Stimulated activated CD4-positive, alpha-beta T cell treated with anti-CD3 and anti-CD28 coated beads, Interleukin-12 subunit alpha, Interleukin-12 subunit beta, amount 100 ng/mL, for 4 hours (primary cell): ENCODE measurements around the gene ROMO1.
"Not testable (repeated sequence)": the region's sequence is repeated elsewhere in the genome, so short reads cannot be mapped to it uniquely, and the experiment has no call there.

ENCODE experiments used
- DNase-seq: peaks from one replicate; pipeline ENCODE4 v3.0.0-alpha.2; 2020

ROMO1 gene

DNA sequence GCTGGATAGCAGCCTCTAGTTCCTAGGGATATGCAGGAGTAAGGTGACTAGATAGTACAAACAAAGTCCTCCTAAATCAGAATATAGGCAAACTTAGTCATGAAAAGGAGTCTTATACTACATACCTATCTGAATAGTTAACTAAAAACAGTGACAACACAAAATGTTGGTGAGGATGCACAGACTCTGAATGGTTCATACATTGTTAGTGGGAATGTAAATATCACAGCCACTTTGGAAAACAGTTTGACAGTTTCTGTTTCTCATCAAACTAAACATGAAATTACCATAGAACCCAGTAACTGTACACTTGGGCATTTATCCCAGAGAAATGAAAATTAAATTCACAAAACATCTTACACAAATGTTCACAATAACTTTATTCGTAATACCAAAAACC is 17.2 kb upstream of the ROMO1 start:
- no peak for DNase-seq

DNA sequence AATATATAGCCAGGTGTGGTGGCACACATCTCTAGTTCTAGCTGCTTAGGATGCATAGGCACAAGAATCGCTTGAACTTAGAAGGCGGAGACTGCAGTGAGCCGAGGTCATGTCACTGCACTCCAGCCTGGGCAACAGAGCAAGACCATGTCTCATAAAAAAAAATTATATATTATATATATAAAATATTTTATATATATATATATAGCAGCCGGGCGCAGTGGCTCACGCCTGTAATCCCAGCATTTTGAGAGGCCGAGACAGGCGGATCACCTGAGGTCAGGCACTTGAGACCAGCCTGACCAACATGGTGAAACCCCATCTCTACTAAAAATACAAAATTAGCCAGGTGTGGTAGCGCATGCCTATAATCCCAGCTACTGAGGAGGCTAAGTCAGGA is 13.8 kb upstream of the ROMO1 start:
- DNase-seq = not testable (repeated sequence)

DNA sequence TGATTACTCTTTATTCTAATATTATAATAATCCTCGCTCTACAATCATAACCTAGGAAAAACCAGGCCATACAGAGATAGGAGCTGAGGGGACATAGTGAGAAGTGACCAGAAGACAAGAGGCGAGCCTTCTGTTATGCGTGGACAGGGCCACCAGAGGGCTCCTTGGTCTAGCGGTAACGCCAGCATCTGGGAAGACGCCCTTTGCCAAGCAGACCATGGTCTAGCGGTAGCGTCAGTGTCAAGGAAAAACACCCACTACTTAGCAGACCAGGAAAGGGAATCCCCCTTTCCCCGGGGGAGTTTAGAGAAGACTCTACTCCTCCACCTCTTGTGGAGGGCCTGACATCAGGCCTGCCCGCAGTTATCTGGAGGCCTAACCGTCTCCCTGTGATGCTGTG is 12.3 kb upstream of the ROMO1 start:
- not testable (repeated sequence) for DNase-seq

DNA sequence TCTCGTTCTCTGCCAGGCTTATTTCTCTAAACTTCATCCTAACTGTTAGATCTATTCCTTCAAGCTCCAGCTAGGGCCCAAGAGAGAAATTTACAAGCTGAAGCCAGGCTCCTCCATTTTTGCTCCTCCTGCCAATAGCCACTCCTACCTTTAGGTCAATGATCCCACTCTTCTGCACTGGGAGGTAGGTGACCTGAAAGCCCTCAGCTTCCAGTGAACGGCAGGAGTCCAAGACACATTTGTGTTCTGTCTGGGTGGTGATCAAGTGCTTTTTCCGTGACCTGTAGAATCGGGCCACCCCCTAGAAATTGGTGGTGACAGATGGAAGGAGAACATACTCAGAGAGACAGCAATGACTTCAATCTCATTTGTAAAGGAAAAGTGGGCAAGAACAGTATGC is 8.9 kb upstream of the ROMO1 start:
- no peak for DNase-seq

DNA sequence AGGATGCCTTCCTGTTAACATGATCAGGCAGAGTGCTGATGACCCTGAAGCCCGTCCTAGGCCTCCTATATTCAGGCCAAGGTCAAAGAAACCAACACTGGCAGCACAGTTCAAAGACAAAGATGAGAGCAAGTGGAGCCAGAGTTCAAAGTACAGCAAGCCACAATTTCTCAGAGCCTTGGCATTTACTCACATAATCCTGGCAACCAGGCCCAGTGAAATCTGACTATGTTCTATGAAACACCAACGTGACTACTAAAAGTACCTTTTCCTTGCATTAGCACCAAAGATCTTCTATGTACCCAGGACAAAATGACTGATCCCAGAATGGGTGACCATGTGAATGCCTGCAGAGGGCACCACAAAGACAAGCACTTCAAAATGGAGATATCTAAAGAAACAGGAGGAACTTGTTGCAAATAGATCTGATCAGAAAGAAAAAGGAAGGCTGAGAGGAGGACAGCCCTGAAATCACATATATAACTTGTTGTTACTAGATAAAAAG is 3.9 kb upstream of the ROMO1 start:
- DNase-seq = no peak

DNA sequence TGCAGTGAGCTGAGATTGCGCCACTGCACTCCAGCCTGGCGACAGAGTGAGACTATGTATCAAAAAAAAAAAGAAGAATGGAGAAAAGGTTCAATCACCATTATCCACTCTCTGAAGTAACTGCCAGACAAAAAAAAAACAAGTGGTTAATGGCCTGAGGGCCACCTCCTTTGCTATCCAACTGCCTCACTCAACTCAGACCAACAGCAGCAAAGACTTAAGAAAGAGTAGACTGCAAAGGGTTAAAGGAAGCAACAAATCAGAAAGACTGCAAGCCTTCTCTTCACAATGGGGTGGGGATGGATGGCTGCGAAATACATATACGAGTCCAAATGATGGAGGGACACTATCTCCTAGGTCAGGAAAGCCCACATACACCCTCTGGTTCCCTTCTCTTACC is 3.2 kb upstream of the ROMO1 start:
- DNase-seq = no peak

DNA sequence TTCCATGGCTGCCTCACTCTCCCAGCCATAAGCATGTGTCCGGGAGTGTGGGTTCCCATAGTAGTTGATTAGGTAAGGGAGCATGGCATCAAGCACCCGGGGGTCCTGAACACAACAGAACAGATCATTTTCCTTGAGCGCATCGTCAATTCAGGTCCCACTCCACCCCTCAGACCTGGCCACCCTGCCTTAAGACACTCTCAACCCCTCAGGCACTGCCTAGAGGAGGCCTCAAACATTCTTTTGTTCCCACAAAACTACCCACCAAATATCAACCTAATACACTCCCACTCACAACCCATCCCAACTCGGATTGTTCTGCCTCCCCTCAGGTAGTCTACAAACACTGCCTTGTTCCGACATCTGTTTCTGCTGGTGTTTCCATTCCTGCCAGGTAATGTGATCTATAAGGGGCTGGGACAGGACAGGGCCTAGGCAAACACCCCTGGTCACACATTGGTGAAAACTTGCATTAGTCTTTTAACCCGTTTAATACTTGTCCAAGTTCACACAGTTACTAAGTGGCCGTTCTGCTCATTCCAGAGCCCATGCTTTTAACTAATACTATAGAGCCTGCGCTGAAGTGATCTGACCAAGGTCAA is 1.4 kb upstream of the ROMO1 start:
- no peak for DNase-seq

DNA sequence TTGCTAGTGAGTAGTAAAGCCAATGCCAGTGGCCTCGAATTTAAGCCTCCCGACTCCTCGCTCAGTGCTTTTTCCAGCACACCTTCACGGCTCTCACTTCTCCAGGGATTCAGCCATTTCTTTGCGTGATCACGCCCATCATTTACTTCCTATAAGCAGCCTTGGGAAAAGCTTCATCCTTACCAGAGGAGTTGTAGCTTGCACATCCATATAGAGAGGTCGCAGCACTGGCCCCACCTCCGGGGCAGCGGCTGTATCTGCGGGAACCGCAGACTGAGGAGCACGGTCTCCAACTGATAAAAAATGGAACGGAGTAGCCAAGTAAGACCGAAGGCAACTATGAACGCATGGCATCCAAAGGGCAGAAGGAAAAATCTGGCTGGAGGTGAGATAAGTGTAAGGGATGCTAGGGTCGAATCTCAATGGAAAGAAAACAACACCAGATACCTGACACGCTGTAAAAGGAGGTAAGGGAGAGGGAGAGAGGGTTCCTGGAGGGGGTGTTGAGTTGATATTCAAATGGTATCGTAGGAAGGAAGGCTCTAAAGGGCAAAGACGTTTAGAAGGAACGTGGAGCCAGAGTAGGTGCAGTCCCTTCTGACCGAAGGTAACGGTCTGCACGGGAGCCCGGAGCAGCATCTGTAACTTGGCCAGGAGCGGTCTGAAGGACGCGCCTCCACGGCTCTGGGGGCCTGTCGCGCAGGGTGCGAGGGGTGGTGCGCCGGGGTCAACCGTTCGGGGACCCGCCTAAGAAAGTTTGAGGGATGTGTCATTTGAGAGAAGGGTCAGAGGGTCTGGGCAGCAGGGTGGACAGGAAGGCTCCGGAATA is 693 bp upstream of the ROMO1 start:
- DNase-seq = no peak

DNA sequence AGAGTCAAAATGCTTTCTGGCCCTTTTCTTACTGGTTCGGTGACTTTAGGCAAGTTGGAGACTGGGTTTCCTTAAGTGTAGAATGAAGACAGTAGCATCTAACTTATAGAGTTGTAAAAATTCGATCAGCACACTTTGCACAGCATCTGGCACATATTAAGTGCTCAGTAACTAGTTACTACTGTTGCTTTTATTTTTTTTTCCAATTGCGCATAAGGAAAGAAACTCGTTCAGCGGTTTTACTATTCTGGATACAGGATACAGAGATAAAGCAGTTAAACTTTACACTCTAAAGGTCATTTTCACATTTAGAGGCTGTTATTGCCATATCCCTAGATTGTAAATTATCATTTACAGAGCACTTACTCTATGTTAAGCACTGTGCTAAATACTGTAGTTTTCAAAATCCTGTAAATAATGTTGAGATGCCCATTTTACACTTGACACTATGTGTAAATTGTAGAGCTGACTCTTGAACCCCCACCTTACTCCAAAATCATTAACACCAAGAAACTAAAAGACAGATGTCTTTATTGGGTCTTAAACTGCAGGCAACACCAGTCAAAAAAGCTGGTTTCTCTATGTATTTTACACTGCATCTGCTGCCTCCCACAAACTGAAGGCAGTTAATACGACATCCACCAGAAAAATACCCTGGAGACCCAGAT is 886 bp downstream of the ROMO1 start:
- no peak for DNase-seq

DNA sequence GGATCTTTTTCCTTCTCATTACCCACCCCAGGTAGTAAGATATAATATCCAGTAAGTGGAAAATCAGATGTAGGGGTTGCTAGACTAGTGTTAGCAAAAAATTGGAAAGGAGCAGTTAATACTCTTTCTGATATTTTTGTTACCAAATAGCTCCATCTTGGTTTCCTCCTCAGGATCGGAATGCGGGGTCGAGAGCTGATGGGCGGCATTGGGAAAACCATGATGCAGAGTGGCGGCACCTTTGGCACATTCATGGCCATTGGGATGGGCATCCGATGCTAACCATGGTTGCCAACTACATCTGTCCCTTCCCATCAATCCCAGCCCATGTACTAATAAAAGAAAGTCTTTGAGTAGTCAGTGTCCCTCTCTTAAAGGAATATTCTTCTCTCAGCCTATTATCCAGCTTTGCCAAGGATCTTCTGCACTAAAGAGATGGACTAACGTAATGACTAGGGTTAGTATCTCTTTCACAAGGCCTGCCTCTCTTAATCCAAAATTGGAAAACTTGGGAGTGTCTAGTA is 1.5 kb downstream of the ROMO1 start:
- DNase-seq = no peak

DNA sequence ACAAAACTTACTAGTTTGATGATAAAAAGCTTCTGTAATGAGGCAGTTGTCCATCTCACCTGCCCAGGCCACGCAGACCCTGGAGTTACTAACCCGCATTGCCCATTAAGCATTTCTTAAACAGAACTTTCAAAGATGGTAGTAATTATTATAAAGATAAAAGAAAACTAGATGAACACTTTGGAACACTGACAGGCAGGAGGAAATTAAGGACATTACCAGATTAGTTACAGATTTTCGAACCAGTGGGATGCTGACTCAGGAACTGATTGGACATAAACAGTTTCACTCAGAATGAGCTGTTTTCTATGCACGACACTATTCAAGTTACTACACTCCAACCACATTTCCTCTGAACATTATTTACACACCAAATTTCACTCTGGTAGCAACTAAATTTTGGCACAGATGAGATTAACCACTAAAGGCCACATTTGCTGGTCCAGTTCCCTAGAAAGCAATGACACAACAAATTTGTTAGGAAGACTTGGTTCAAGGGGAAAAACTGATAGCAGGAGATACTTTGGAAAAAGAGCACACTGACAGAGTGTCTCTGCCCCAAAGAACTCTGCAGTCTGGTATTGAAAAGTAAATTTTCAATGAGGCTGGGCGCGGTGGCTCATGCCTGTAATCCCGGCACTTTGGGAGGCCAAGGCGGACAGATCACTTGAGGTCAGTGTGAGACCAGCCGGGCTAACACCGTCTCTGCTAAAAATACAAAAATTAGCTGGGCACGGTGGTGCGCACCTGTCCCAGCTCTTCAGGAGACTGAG is 3.0 kb downstream of the ROMO1 start:
- no peak for DNase-seq

DNA sequence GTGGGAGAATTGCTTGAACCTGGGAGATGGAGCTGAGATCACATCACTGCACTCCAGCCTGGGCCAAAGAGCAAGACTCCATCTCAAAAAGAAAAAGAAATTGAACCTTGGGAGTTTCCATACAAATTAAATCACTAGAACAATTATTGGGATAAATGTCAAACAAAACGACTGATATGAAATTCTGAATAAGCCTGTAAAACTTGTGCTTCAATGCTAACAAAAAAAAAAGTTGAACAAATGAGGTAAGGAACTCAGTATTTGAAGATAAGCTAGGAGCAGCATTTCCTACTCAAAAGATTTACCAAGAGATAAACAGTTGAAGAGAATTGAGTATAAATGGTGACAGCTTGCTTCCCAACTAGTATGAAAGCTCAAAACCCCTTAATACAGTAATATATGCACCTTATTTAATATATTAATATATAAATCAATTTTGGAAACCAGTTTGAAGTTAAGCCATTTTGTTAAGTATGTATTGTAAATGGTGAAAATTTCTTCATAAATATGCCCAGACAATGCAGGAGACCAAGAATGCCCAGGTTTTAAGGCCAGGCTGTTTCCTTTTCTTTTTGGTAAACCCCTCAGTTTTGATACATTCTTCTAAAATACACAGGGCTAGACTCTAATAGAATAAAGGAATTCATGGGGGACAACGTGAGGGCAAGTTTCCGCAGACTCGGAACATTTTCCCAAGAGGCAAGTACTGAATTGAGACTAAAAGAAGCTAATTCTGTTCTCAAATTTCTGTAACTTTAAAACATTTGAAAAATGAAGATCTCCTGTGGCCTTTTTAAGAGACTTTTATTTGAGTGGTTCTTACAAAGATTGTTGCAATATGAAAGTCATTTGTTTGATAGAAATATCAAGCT is 3.9 kb downstream of the ROMO1 start:
- no peak for DNase-seq

DNA sequence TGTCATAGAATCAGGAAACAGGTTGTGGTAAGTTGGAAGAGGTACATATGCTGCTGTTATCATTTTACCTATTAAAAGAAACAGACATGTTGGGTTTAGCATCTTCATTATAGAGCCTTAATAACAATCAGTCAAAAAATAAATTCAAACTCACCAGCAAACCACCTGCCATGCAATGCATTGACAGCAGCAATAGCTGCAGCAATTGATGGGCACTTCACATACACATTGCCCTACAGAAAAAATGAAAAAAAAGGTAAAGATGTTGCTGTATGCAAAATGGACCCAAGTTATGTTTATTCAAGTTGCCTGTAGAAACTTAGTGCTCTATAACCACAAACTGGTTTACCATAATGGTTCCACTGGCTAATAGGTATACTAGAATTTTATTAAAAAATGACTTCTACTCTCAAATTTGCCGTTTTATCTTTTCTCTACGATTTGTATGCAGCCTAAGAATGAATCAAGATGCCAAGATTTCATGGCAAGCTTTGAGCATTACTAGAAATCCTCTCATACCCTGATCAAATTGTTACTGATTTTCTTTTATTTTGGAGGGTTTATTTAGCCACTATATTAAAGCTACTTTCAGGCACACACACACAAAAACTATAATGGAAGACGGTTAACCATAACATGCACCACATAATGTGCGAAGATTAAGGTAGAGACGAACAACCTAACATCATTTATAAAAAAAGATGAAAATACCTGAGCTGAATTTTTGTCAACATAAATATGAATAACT is 5.5 kb downstream of the ROMO1 start:
- no peak for DNase-seq

DNA sequence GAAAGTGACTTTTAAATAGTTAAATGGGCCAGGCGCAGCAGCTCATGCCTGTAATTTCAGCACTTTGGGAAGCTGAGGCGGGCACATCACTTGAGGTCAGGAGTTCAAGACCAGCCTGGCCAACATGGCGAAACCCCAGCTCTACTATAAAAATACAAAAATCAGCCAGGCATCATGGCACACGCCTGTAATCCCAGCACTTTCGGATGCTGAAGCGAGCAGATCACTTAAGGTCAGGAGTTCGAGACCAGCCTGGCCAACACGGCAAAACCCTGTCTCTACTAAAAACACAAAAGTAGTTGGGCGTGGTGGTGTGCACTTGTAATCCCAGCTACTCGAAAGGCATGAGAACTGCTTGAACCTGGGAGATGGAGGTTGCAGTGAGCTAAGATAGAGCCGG is 6.7 kb downstream of the ROMO1 start:
- not testable (repeated sequence) for DNase-seq

DNA sequence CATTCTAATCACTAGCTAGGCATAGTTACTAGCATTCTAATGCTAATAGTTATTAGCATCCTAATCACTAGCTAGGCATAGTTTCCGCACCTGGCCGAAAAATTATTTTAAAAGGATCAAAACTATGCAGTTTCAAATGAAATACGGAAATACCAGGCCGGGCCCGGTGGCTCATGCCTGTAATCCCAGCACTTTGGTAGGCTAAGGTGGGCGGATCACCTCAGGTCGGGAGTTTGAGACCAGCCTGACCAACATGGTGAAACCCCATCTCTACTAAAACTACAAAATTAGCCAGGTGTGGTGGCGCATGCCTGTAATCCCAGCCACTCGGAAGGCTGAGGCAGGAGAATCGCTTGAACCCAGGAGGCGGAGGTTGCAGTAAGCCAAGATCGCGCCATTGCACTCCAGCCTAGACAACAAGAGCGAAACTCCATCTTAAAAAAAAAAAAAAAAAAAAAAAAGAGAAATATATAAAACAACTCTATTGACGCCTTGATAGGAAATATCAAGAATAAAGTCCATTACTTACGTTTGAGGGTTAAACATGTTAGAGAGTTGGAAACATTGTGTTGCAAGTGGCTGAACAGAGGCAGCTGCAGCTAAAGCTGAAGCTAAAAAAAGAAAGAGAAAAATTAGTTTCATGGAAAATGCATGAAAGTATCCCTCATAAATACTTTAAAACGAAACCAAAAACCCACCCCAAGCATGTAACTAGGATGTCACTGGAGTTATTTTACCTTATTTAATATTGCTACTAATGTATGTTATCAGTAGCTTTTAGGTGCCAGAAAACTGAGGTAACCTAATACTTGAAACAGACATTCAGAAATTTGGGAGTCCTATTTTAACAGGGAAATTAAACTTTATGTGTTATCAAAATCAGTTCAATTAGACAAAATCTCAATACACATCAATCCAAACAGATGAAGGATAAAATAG is 7.7 kb downstream of the ROMO1 start:
- not testable (repeated sequence) for DNase-seq

DNA sequence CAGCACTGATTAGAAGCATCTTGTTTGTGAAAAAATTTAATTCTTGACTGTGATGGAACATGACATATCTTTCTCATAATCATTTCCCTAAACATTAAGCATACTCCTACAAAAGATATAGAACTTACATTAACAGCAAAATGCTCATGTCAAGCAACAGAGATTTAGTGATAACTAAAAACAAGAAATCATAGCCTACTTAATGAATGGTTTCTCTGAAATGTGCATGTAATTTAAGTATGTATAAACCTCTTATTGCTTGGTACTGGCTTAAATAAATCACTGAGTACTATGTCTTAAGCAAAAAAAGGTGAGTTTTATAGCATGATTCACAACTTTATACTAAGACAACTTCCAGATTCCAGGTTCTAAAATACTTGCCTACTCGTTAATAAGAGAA is 9.3 kb downstream of the ROMO1 start:
- no peak for DNase-seq

DNA sequence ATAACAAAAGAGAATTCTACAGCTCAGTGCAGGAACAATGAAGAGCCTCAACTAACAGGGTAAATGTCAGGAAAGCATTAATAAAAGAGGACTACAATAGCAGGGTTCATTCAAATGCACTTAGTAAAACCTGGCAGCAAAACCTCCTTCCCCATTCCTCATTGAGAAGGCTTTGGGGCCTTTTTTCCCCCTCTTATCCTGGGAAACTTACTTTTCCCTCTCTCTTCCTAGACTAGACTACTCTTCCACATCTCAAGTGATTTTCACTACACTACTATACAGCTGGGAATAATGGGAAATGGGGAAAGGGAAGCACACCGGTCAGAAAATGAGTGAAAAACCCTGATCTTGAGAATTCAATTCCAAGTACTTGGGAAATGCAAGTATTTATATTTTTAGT is 10.1 kb downstream of the ROMO1 start:
- no peak for DNase-seq

DNA sequence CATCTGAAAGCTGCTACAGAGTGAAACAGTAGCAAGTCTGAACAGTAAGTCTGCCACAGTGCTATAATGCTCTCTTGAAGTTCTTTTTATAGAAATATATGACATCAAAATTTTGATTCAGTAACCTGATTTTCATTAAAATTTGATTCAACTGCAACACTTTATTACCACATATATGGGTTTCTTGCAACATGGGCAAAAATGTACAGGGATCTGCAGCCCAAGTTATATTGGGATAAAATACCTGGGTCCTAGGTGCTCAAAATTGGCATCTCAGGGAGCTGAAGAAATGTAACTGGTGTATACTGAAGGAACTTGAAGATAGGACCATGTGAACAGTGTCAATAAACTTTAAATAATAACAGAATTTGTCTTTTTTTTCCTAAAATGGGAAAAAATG is 10.8 kb downstream of the ROMO1 start:
- DNase-seq = no peak

DNA sequence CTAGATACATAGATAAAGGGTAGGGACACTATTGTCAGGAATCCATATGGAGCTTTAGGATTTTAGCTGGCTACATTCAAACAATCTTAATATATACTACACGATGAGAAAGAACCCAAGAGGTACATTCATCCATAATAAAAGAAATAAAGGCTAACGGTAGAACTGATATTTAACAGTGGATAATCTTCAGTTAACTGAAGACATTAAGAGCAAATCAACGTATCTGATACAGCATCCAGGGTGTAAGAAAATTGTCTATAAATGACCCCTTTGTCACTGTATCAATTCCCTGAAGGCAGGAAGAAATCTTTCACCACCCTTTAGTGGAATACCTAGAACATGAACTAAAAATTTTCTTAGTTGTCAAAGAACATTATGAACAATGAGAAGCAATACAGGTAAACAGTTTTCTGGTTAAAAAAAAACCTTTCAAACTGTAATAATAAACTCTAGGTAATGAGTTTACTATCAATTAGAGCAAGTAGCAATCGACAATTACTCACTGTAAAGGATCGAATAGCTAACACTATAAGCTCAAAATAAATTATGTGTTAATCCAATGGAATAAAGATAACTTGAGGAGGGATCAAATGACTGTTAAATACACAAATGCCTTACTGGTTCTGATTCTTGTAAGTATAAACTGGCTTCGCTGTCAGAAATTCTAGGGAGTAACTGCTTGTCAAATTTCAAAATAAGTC is 11.8 kb downstream of the ROMO1 start:
- DNase-seq = no peak
